Kidney (tissue), 14 donors: ENCODE results near the gene TPM4. TPM values are rescaled to one million over a fixed set of nuclear protein-coding genes. Genes with fewer than 3 reads are reported as not detected.

Experiments used
- DNase-seq, 5 donors: peaks; one replicate each; pipeline ENCODE4 v3.0.0-alpha.2; 2013 to 2020
- FAIRE-seq: peaks from 2 replicates; lab custom pipeline; 2012; peaks lifted over from hg19 to GRCh38; lab: Jason Lieb, UNC
- H3K27ac ChIP-seq, 2 donors: one replicate each; pipeline ENCODE4 v1.7.0; 2013; ENCODE audit warnings: low read depth in 2 of 2, low read length in 2 of 2, inconsistent platforms in 1 of 2
- H3K27me3 ChIP-seq: one replicate; pipeline ENCODE4 v1.7.1; 2013; ENCODE audit warnings: low read length, inconsistent platforms; ENCODE audit not compliant: control insufficient read depth, insufficient read depth
- H3K36me3 ChIP-seq, 3 donors: one replicate each; pipeline versions ENCODE4 v1.7.0 to v1.7.1; 2013; ENCODE audit warnings: low read length in 3 of 3, control low read depth in 1 of 3, inconsistent platforms in 1 of 3; ENCODE audit not compliant: insufficient read depth in 3 of 3, control insufficient read depth in 2 of 3
- H3K4me1 ChIP-seq, 3 donors: one replicate each; pipeline versions ENCODE4 v1.7.0 to v1.7.1; 2013; ENCODE audit warnings: low read length in 3 of 3, inconsistent platforms in 1 of 3, low read depth in 1 of 3; ENCODE audit not compliant: control insufficient read depth in 2 of 3, insufficient read depth in 2 of 3
- H3K4me3 ChIP-seq, 3 donors: one replicate each; pipeline versions ENCODE4 v1.7.0 to v1.8.1; 2013; ENCODE audit warnings: low read length in 3 of 3, control low read depth in 1 of 3, inconsistent platforms in 1 of 3
- H3K9ac ChIP-seq, 3 donors: one replicate each; pipeline versions ENCODE4 v1.7.0 to v1.7.1; 2013; ENCODE audit warnings: low read length in 3 of 3, control low read depth in 1 of 3, inconsistent platforms in 1 of 3
- H3K9me3 ChIP-seq, 3 donors: one replicate each; pipeline versions ENCODE4 v1.7.0 to v1.7.1; 2013; ENCODE audit warnings: low read length in 3 of 3, control low read depth in 1 of 3, inconsistent platforms in 1 of 3; ENCODE audit not compliant: control insufficient read depth in 2 of 3, insufficient read depth in 1 of 3
- intact Hi-C: fragments of 100-400 bp; cut with DNase I; formaldehyde crosslinking; loops from one replicate; pipeline ENCODE4 v1.11.1; 2022
- polyA plus RNA-seq: library from polyadenylated mRNA; stranded (reverse); fragments of 350-450 nt; fragmentation: Illumina TruSeq; extraction: RNeasy Lipid Tissue Mini Kit (QIAGEN cat#74804); gene quantifications from one replicate; pipeline ENCODE4 v1.2.3, GENCODE V29; 2014; ENCODE audit warnings: low read depth, low replicate concordance; ENCODE audit not compliant: insufficient read depth
- total RNA-seq: library from RNA; stranded (reverse); fragmentation: NEBNext Ultra II Directional; extraction: Animal tissue kit (Norgen Biotek cat#: 25700); gene quantifications from one replicate; pipeline ENCODE4 v1.2.1, GENCODE V29; 2021
- TF ChIP-seq, protein P1 (sequence below): IDR thresholded peaks from 3 replicates; pipeline ENCODE4 v1.5.1; 2012; ENCODE audit warnings: mild to moderate bottlenecking, moderate library complexity, borderline replicate concordance; ENCODE audit not compliant: insufficient read depth; ENCODE audit errors: extremely low read depth
- donor health status: control.
- donor health status: control.
- donor health status: control.
- donor health status: control.
- donor health status: control.
- donor health status: DM: yes; HTN: yes; CAD: no.
- donor health status: Normal renal cell carcinoma (clear cell type).

Gene TPM4
- total and polyA plus RNA-seq, 2 donors from 2014 or later: 132 to 273 TPM

DNA sequence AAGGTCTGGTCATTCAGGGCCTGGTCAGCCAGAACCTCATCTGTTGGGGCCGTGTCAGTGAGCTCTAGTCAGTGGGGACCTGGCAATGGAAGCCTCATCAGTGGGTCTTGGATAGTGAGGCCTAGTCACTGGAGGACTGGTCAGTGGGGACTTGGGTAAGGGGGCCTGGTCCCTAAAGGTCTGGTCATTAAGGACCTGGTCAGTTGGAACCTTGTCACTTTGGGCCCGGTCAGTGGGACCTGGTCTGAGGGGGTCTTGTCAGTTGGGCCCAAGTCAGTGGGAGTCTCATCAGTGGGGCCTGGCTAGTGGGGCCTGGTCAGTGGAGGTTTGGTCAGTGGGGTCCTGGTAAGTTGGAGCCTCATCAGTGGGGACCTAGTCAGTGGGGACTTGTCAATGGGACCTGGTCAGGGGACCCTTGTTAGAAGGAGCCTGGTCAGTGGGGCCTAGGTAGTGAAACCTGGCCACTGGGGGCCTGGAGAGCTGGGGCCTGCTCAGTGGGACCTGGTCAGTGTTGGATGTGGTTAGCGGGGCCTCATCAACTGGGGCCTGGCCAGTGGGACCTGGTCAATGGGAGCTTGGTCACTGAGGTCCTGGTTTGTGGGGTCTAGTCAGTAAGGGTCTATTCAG, 43.7 kb upstream of the TPM4 start:
- H3K4me1 ChIP-seq: no peaks in the 10 kb centered on the region
- no peak for FAIRE-seq
- no peaks in the 10 kb centered on the region for H3K36me3 ChIP-seq
- H3K27ac ChIP-seq: no peak overlapping the region
- no peak overlapping the region for H3K4me3 ChIP-seq
- no peaks in the 10 kb centered on the region for H3K27me3 ChIP-seq
- no peak for DNase-seq
- H3K9me3 ChIP-seq: no peaks in the 10 kb centered on the region
- H3K9ac ChIP-seq: no peak overlapping the region
- intact Hi-C loops: no loop called here
- TF ChIP-seq, protein P1, sequence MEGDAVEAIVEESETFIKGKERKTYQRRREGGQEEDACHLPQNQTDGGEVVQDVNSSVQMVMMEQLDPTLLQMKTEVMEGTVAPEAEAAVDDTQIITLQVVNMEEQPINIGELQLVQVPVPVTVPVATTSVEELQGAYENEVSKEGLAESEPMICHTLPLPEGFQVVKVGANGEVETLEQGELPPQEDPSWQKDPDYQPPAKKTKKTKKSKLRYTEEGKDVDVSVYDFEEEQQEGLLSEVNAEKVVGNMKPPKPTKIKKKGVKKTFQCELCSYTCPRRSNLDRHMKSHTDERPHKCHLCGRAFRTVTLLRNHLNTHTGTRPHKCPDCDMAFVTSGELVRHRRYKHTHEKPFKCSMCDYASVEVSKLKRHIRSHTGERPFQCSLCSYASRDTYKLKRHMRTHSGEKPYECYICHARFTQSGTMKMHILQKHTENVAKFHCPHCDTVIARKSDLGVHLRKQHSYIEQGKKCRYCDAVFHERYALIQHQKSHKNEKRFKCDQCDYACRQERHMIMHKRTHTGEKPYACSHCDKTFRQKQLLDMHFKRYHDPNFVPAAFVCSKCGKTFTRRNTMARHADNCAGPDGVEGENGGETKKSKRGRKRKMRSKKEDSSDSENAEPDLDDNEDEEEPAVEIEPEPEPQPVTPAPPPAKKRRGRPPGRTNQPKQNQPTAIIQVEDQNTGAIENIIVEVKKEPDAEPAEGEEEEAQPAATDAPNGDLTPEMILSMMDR: no peak

DNA sequence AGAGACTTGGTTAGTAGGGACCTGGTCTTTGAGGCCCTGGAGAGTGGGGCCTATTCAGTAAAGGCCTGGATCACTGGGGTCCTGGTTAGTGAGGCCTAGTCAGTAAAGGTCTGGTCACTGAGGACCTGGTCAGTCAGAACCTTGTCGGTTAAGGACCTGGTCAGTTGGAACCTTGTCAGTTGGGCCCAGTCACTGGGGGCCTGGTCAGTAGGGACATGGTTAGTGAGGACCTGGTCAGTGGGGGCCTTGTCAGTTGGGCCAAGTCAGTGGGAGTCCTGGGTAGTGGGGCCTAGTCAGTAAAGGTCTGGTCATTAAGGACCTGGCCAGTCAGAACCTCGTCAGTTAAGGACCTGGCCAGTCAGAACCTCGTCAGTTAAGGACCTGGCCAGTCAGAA, 43.2 kb upstream of the TPM4 start:
- Histone ChIP-seq H3K27me3 (no peaks in the 10 kb centered on the region), H3K4me1 (no peaks in the 10 kb centered on the region), H3K27ac (no peak overlapping the region), H3K9ac (no peak overlapping the region), H3K4me3 (no peak overlapping the region), H3K36me3 (no peaks in the 10 kb centered on the region), H3K9me3 (no peaks in the 10 kb centered on the region)
- intact Hi-C loops: no loop called here
- FAIRE-seq (no peak), DNase-seq (no peak)
- TF ChIP-seq, protein P1: no peak

DNA sequence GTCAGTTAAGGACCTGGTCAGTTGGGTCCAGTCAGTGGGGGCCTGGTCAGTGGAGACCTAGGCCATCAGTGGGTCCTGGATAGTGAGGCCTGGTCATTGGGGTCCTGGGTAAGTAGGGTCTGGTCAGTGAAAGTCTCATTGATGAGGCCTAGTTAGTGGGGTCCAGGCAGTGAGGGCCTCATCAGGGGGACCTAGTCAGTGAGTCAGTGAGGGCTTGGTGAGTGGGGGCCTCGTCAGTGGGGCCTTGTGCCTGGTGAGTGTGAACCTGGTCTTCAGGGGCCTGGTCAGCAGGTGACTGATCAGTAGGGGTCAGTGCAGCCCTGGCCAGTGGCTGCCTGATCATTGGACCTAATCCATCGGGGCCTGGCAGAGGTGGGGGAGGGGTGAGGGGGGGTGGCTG, 42.6 kb upstream of the TPM4 start:
- FAIRE-seq (no peak), DNase-seq (no peak)
- no peaks in the 10 kb centered on the region for H3K4me1 ChIP-seq
- H3K36me3 ChIP-seq: no peaks in the 10 kb centered on the region
- intact Hi-C loops: no loop called here
- H3K27me3 ChIP-seq: no peaks in the 10 kb centered on the region
- TF ChIP-seq, protein P1: no peak
- no peaks in the 10 kb centered on the region for H3K9me3 ChIP-seq
- H3K4me3 ChIP-seq: no peak overlapping the region
- no peak overlapping the region for H3K9ac ChIP-seq
- no peak overlapping the region for H3K27ac ChIP-seq

DNA sequence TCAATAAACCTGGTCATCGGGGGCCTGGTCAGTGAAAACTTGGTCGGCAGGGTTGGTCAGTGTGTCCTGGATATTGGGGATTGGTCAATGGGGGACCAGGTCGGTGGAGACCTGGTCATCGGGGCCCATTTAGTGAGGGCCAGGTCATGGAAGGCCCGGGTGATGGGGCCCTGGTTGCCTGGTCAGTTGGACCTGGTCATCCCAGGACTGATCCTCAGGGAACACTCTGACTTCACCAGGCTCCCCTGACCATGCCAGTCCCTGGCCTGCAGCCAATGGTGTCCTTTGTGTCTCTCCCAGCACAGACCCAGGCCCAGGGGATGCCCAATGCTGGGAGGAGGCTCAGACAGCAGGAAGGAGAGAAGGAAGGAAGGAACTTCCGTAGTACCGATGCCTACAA, 42.1 kb upstream of the TPM4 start:
- Histone ChIP-seq H3K9ac (no peak overlapping the region), H3K27me3 (no peaks in the 10 kb centered on the region), H3K27ac (no peak overlapping the region), H3K4me1 (no peaks in the 10 kb centered on the region), H3K4me3 (no peak overlapping the region), H3K36me3 (no peaks in the 10 kb centered on the region), H3K9me3 (no peaks in the 10 kb centered on the region)
- intact Hi-C loops: no loop called here
- no peak for DNase-seq
- TF ChIP-seq, protein P1: no peak
- FAIRE-seq: no peak
